GM19328 (cell line): ENCODE data around the gene PTPRC.
A peak's percentile ranks its signal among the peaks of the same experiment; 100 is the strongest.

Experiments used
- ATAC-seq: cut with Tn5 transposase; IDR thresholded peaks from one replicate; pipeline ENCODE4 v1.9.1; 2021; ENCODE audit warnings: mild to moderate bottlenecking, moderate library complexity; ENCODE audit not compliant: unreplicated experiment

PTPRC gene

GRCh38 chr1:198620951-198621824 lies 17.7 kb upstream of the PTPRC start:
- ATAC-seq, result peak; percentile 60

GRCh38 chr1:198622001-198622400 lies 16.8 kb upstream of the PTPRC start:
- ATAC-seq, result no peak

DNA sequence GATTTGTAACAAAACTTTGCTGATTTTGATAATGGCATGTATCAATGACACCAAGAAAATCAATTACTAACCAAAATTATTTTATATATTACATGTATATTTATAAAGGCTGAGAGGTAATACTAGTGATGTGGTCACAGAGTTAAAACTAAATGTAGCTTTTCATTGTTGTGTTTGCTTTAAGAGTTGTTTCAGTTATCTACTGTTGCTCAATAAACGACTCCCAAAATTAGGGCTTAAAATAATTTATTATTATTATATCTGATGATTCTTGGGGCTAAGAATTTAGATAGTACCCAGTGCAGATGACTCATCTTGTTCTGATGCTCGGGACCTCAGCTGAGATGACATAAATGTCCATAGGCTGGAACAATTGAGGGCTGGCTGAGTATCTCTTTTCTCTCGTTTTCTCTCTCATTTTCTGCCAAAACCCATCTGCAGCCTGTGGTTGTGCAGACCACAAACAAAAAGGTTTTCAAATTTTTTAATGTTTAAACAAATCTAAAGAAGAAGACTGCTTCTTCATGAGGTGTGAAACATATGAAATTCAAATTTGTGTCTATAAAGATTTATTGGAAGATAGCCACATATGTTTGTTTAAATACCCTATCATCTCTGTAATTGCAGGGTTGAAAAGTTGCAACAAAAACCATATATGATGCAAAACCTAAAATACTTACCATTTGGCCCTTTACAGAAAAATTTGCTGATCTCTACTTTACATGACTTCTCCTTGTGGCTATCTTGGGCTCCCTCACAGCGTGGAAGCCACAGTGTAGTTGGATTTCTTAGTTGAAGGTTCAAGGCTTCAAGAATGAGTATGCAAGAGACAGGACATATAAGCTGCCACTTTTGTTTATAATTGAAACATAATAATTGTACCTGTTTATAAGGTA lies 14.8 kb upstream of the PTPRC start:
- ATAC-seq, result no peak

DNA sequence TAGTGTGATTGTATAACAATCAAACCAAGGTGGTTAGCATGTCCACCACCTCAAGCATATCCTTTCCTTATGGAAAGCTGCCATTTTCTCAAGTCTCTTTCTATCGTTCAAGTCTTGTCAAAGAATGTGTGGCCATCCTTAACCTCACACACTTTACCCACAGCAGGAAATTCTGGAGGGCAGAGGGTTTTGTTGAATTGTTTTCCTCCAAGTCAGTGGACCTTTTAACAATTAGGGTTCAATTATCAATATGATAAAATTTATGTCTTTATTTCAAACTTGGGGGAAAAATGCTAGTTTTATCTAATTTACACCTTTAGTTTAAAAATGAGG lies 14.2 kb upstream of the PTPRC start:
- no peak for ATAC-seq

GRCh38 chr1:198627436-198628066 lies 11.3 kb upstream of the PTPRC start:
- no peak for ATAC-seq

- no peak for ATAC-seq
These were observed 10.8 kb upstream of the PTPRC start for GRCh38 chr1:198628067-198628455.

DNA sequence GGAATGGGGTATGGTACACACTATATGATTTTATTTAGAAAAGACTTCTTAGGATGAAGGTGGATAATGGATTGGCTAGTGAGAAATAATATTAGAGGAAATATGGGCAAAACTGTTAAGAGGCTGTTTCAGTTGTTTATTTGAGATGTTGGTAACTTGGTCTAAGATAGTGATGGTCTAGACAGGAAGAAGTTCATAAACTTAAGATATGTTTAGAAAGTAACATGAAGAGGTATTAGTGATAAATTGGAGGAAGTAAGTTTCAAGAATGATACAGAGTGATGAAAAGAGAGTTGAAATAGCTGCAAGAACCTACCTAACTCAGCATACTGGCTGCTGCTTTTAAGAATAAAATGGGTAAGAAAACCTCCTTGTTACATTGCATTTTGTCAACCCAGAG lies 9.2 kb upstream of the PTPRC start:
- no peak for ATAC-seq

DNA sequence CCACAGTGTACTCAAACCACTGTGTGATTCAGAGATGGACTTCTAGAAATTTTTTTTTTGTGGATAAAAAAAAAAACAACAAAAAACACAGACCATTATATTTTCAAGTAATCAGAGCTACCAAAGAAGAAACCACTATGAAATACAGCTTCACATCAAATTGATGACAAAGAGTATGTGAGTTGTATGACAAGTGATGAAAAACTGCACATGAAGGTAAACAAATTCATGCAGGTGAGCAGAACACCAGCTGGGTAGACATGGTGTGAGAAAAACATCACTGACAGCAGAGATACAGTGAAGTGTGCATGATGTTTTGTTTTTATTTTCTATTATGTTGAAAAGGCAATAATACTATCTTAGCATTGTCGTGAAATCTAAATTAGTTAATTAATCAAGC lies 8.0 kb upstream of the PTPRC start:
- ATAC-seq, result no peak

- no peak for ATAC-seq
These were observed 7.5 kb upstream of the PTPRC start for GRCh38 chr1:198631292-198631691.

- no peak for ATAC-seq
These were observed 6.8 kb upstream of the PTPRC start for GRCh38 chr1:198632007-198632406.

GRCh38 chr1:198633675-198634121 lies 5.1 kb upstream of the PTPRC start:
- no peak for ATAC-seq

DNA sequence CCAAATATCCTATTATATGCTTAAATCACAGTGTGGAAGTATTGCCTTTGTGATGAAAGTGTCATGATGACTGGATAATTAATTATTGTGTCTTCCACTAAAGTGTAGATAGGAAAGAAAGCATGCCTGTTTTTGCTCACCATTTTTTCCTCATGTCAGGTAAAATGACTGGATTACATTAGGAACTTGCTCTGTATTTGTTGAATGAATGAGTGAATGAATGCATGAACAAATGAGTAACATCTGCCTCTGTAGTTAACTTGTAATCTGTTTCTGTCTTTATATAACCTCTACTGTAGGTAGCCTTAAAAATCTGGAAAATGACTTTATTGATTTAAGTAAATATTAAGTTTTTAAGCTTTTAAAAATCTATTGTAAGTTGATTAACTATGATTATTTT lies 2.9 kb upstream of the PTPRC start:
- no peak for ATAC-seq

DNA sequence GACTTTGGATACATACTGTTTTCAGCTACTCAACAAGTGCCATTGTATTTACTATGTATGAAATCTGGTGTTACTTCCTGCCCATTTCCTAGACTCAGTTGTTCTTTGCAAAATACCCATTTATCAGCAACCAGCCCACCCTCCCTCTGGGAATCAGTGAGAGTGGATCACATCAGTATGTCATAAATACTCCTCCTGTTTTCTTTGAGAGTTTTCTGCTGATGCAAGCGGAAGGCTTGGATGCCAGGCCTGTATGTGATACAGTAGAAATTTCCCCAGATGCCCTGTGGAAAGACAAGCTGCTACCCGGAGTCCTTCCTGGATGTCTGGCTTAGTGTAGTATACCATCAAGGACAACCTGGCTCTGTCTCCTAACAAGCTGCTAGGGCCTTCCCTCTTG lies 2.4 kb upstream of the PTPRC start:
- no peak for ATAC-seq

DNA sequence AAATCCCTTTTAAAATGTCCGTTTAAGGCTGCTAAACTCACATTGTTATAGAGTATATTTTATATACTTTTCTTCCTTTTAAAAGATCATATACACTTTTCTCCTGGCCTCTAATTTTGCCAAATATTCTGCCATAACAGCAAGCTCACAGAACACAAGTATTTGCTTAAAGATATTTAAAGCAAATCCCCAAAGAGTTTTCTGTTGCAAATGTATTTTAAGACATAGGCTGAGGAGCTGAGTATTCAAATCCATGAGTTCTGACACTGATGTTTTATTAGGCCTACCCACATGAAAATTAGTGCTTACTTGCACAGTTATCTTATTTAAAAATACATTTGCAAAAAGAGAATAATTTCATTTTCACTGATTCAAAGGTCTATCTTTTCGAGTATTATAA lies 1.7 kb upstream of the PTPRC start:
- no peak for ATAC-seq

GRCh38 chr1:198637916-198638437 lies 863 bp upstream of the PTPRC start:
- no peak for ATAC-seq

DNA sequence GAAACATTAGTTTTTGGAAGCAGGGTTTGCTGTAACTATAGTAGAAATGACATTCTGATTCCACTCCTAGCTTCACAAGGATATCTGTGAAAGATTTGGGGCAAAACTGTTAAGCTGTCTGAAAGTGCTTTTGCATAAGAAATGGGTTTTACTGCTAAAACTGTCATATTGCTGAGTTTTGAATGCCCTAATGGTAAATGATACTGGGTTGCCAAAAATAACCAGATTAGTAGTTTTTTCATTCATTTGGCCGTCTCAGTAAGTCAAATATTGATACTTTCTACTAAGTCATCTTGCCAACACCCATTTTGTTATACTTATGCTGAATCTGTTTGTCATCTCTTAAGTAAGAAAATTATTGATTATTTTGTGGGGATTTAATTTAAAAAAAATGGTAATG lies 399 bp upstream of the PTPRC start:
- no peak for ATAC-seq

DNA sequence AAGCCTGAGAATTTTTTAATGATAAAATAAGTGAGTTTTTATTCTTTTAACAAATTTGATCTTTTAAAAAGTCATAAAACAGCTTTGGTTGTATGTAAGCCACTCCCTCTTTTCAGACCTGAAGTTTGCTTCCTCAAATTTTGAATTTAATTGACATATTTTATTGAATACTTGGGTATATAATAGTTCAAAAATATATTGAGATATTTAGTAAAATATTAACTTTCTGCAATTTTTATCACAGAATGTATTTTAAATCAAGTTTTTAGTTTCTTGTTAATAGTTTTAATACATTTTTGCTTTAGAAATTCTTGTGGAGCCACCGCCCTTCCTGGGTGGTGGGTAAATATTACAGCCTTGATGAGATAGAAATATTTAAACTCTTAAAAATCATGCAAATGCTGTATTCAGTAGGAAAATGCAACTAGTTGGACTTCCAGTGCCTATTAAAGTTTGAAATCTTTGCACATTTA lies 867 bp downstream of the PTPRC start:
- no peak for ATAC-seq

- no peak for ATAC-seq
These were observed 1.3 kb downstream of the PTPRC start for GRCh38 chr1:198640174-198640573.

- peak; percentile 29 for ATAC-seq
These were observed 2.7 kb downstream of the PTPRC start for GRCh38 chr1:198641501-198641900.

GRCh38 chr1:198641966-198642668 lies 3.3 kb downstream of the PTPRC start:
- no peak for ATAC-seq

GRCh38 chr1:198642983-198643382 lies 4.1 kb downstream of the PTPRC start:
- no peak for ATAC-seq
